ENCODE measurements around the gene GRM2. TPM values are rescaled to one million over a fixed set of nuclear protein-coding genes. Genes with fewer than 3 reads are reported as not detected.

The GRM2 gene
- total and polyA plus RNA-seq, 10 of the 15 experiments (the other 5 are each of a cell fraction or from before 2014, with no cell fraction given) = 0.01 to 0.14 (median 0.06) TPM; not detected in 5

- CTCF ChIA-PET = no interaction called here
- Histone ChIP-seq H3K4me2 (ENCODE audit: control insufficient read depth, insufficient read depth) (no peak overlapping the region), H2AFZ (ENCODE audit: control insufficient read depth, low read depth, low read length) (no peak overlapping the region), H3K36me3 (ENCODE audit: control insufficient read depth in 2 of 2, insufficient read depth in 2 of 2, low read length in 1 of 2) (peaks cover 11 to 13% of the 10 kb centered on the region in 2 experiments), H3K4me3 (no peak overlapping the region), H3K9ac (ENCODE audit: control insufficient read depth, insufficient read depth, low read length) (no peak overlapping the region), H3K9me3 (replicated peaks; ENCODE audit: control insufficient read depth, insufficient read depth, low read length) (no peaks in the 10 kb centered on the region), H3K27me3 (replicated peaks in 1 of 2; ENCODE audit: control insufficient read depth in 2 of 2, insufficient read depth in 2 of 2, low read length in 1 of 2) (no peaks in the 10 kb centered on the region), H3K27ac (ENCODE audit: control insufficient read depth, insufficient read depth) (no peak overlapping the region), H3K79me2 (ENCODE audit: control insufficient read depth, insufficient read depth, low read length) (no peaks in the 10 kb centered on the region), H3K4me1 (ENCODE audit: control insufficient read depth, insufficient read depth, low read length) (no peaks in the 10 kb centered on the region), H4K20me1 (ENCODE audit: control insufficient read depth, insufficient read depth) (no peaks in the 10 kb centered on the region)
- no peak for DNase-seq (ENCODE audit: low read depth, low spot score)
- 96% methylated on average over 9 of the region's 9 CpGs for WGBS (ENCODE audit: insufficient coverage, insufficient replicate concordance, low lambda C conversion rate, missing lambda C conversion rate)
- in situ Hi-C loops (cut with MboI) (no loop called here), intact Hi-C loops (cut with micrococcal nuclease; ENCODE audit: unreplicated experiment) (no loop called here)
- FAIRE-seq = no peak
- RAD21 ChIA-PET (ENCODE audit: unreplicated experiment) = interaction anchor here (0.6 kb wide), 1 partner anchor 22 kb away, joined by 3 read pairs; no protein-coding TSS in a partner anchor
- POLR2A ChIA-PET = no interaction called here
- SMC1A ChIA-PET (ENCODE audit: uncharacterized antibody, unreplicated experiment) = no interaction called here
- no peak for TF ChIP-seq MEF2A (IDR thresholded peaks at IDR 0.05; ENCODE audit: insufficient read depth, low read depth, low read length)
- no peak for TF ChIP-seq NFYA (IDR thresholded peaks at IDR 0.05; ENCODE audit: borderline replicate concordance, low read depth, low read length)
- TF ChIP-seq NBN (IDR thresholded peaks at IDR 0.05) = no peak
- TF ChIP-seq, protein P1, sequence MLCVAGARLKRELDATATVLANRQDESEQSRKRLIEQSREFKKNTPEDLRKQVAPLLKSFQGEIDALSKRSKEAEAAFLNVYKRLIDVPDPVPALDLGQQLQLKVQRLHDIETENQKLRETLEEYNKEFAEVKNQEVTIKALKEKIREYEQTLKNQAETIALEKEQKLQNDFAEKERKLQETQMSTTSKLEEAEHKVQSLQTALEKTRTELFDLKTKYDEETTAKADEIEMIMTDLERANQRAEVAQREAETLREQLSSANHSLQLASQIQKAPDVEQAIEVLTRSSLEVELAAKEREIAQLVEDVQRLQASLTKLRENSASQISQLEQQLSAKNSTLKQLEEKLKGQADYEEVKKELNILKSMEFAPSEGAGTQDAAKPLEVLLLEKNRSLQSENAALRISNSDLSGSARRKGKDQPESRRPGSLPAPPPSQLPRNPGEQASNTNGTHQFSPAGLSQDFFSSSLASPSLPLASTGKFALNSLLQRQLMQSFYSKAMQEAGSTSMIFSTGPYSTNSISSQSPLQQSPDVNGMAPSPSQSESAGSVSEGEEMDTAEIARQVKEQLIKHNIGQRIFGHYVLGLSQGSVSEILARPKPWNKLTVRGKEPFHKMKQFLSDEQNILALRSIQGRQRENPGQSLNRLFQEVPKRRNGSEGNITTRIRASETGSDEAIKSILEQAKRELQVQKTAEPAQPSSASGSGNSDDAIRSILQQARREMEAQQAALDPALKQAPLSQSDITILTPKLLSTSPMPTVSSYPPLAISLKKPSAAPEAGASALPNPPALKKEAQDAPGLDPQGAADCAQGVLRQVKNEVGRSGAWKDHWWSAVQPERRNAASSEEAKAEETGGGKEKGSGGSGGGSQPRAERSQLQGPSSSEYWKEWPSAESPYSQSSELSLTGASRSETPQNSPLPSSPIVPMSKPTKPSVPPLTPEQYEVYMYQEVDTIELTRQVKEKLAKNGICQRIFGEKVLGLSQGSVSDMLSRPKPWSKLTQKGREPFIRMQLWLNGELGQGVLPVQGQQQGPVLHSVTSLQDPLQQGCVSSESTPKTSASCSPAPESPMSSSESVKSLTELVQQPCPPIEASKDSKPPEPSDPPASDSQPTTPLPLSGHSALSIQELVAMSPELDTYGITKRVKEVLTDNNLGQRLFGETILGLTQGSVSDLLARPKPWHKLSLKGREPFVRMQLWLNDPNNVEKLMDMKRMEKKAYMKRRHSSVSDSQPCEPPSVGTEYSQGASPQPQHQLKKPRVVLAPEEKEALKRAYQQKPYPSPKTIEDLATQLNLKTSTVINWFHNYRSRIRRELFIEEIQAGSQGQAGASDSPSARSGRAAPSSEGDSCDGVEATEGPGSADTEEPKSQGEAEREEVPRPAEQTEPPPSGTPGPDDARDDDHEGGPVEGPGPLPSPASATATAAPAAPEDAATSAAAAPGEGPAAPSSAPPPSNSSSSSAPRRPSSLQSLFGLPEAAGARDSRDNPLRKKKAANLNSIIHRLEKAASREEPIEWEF (IDR thresholded peaks at IDR 0.05; ENCODE audit: insufficient replicate concordance, low read depth, low read length) = no peak
- TF ChIP-seq SRF (IDR thresholded peaks at IDR 0.05; ENCODE audit: low read depth in 2 of 2, low read length in 2 of 2) = no peak
- no peak for TF ChIP-seq CBX5 (IDR thresholded peaks at IDR 0.05; ENCODE audit: low read depth)
- no peak for TF ChIP-seq RAD51 (IDR thresholded peaks at IDR 0.05)
- TF ChIP-seq, protein P2, sequence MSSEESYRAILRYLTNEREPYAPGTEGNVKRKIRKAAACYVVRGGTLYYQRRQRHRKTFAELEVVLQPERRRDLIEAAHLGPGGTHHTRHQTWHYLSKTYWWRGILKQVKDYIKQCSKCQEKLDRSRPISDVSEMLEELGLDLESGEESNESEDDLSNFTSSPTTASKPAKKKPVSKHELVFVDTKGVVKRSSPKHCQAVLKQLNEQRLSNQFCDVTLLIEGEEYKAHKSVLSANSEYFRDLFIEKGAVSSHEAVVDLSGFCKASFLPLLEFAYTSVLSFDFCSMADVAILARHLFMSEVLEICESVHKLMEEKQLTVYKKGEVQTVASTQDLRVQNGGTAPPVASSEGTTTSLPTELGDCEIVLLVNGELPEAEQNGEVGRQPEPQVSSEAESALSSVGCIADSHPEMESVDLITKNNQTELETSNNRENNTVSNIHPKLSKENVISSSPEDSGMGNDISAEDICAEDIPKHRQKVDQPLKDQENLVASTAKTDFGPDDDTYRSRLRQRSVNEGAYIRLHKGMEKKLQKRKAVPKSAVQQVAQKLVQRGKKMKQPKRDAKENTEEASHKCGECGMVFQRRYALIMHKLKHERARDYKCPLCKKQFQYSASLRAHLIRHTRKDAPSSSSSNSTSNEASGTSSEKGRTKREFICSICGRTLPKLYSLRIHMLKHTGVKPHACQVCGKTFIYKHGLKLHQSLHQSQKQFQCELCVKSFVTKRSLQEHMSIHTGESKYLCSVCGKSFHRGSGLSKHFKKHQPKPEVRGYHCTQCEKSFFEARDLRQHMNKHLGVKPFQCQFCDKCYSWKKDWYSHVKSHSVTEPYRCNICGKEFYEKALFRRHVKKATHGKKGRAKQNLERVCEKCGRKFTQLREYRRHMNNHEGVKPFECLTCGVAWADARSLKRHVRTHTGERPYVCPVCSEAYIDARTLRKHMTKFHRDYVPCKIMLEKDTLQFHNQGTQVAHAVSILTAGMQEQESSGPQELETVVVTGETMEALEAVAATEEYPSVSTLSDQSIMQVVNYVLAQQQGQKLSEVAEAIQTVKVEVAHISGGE (CRISPR knock-in tag; IDR thresholded peaks at IDR 0.05) = no peak
- no TSS peak for BruUV-seq (replicated peaks)
- no peak for ATAC-seq
Measured at GRCh38 chr3:51659942-51660341, 46.9 kb upstream of the GRM2 start.
